ENCODE data around the gene GALNT18. TPM values are rescaled to one million over a fixed set of nuclear protein-coding genes. Genes with fewer than 3 reads are reported as not detected.

Gene GALNT18
- polyA plus RNA-seq, 1 donor (not counting 4 experiments of a cell fraction or from before 2014, with no cell fraction given) = 27.2 TPM

GRCh38 chr11:11480971-11481370, 140.8 kb downstream of the GALNT18 start:
- dilution Hi-C loops (cut with MboI; ENCODE audit: extremely low pct_ligation_motif_present, low sequenced_read_pairs) = no loop called here
- H3K9me3 ChIP-seq (ENCODE audit: control insufficient read depth, low read depth, low read length) = no peaks in the 10 kb centered on the region
- no peaks in the 10 kb centered on the region for H3K27me3 ChIP-seq (ENCODE audit: control insufficient read depth, extremely low read depth, insufficient read depth, low read length)
- H3K4me3 ChIP-seq (ENCODE audit: control insufficient read depth in 2 of 3, extremely low read depth in 1 of 3, insufficient read depth in 2 of 3, low read depth in 1 of 3, low read length in 3 of 3) = no peak overlapping the region
- H3K36me3 ChIP-seq (ENCODE audit: control insufficient read depth in 2 of 2, extremely low read depth in 1 of 2, insufficient read depth in 2 of 2, low read length in 2 of 2) = peaks cover 0 to 3% of the 10 kb centered on the region in 2 experiments
- TF ChIP-seq CTCF (optimal IDR thresholded peaks at IDR 0.05 in 1 of 3, IDR thresholded peaks at IDR 0.05 in 1 of 3, conservative IDR thresholded peaks at IDR 0.05 in 1 of 3; ENCODE audit: extremely low read depth in 1 of 3, insufficient read depth in 2 of 3, low read length in 3 of 3) (no peak), EZH2 (IDR thresholded peaks at IDR 0.05; ENCODE audit: low read length) (no peak)
- H3K9ac ChIP-seq (ENCODE audit: control insufficient read depth, extremely low read depth, insufficient read depth, low read length) = no peak overlapping the region
- H3K27ac ChIP-seq (ENCODE audit: control insufficient read depth, insufficient read depth, low read length) = no peak overlapping the region
- no peak overlapping the region for H3K4me2 ChIP-seq (ENCODE audit: control insufficient read depth, extremely low read depth, insufficient read depth, low read depth, low read length)
- H4K20me1 ChIP-seq (ENCODE audit: control insufficient read depth, extremely low read depth, insufficient read depth, low read length) = no peaks in the 10 kb centered on the region
- H2AFZ ChIP-seq (ENCODE audit: control insufficient read depth, low read length) = no peak overlapping the region
- FAIRE-seq (no peak), DNase-seq (ENCODE audit: low read depth, low spot score) (no peak)
- H3K79me2 ChIP-seq (ENCODE audit: control insufficient read depth, insufficient read depth, low read length) = peaks cover 1% of the 10 kb centered on the region
- no peaks in the 10 kb centered on the region for H3K9me1 ChIP-seq (ENCODE audit: control insufficient read depth, extremely low read depth, insufficient read depth, low read length)
- peaks cover 28% of the 10 kb centered on the region for H3K4me1 ChIP-seq (ENCODE audit: control insufficient read depth, extremely low read depth, insufficient read depth, low read length)

DNA sequence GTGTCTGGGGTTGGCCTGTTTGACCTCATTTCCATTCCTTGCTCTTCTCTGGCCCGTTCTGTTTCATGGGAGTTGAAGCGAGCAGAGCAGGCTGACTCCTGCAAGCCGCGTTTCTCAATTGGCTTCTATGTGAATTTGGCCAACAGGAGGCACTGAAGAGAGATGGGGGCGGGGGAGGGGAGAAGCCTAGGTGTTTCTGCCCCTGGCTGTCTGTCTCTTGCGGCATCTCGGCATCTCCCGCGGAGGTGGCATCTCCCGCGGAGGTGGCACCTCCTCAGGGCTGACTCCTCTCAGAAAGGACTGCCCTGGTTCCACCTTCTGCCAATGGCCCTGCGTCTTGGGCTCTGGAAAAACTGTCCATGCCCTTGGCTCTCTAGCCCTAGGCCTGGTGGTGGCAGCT, 143.1 kb downstream of the GALNT18 start:
- Histone ChIP-seq H3K79me2 (ENCODE audit: control insufficient read depth, insufficient read depth, low read length) (peaks cover 1% of the 10 kb centered on the region), H3K27me3 (ENCODE audit: control insufficient read depth, extremely low read depth, insufficient read depth, low read length) (no peaks in the 10 kb centered on the region), H3K9me3 (ENCODE audit: control insufficient read depth, low read depth, low read length) (no peaks in the 10 kb centered on the region), H3K36me3 (ENCODE audit: control insufficient read depth in 2 of 2, extremely low read depth in 1 of 2, insufficient read depth in 2 of 2, low read length in 2 of 2) (peaks cover 0 to 6% of the 10 kb centered on the region in 2 experiments), H3K4me1 (ENCODE audit: control insufficient read depth, extremely low read depth, insufficient read depth, low read length) (peaks cover 28% of the 10 kb centered on the region), H3K9me1 (ENCODE audit: control insufficient read depth, extremely low read depth, insufficient read depth, low read length) (no peaks in the 10 kb centered on the region), H3K27ac (ENCODE audit: control insufficient read depth, insufficient read depth, low read length) (no peak overlapping the region), H2AFZ (ENCODE audit: control insufficient read depth, low read length) (no peak overlapping the region), H3K9ac (ENCODE audit: control insufficient read depth, extremely low read depth, insufficient read depth, low read length) (no peak overlapping the region), H3K4me2 (ENCODE audit: control insufficient read depth, extremely low read depth, insufficient read depth, low read depth, low read length) (peak overlapping the region; percentile 18), H3K4me3 (ENCODE audit: control insufficient read depth in 2 of 3, extremely low read depth in 1 of 3, insufficient read depth in 2 of 3, low read depth in 1 of 3, low read length in 3 of 3) (no peak overlapping the region), H4K20me1 (ENCODE audit: control insufficient read depth, extremely low read depth, insufficient read depth, low read length) (no peaks in the 10 kb centered on the region)
- TF ChIP-seq EZH2 (IDR thresholded peaks at IDR 0.05; ENCODE audit: low read length) (no peak), CTCF (optimal IDR thresholded peaks at IDR 0.05 in 1 of 3, IDR thresholded peaks at IDR 0.05 in 1 of 3, conservative IDR thresholded peaks at IDR 0.05 in 1 of 3; ENCODE audit: extremely low read depth in 1 of 3, insufficient read depth in 2 of 3, low read length in 3 of 3) (peak in 2 of 3 experiments; percentile 12 to 21)
- dilution Hi-C loops (cut with MboI; ENCODE audit: extremely low pct_ligation_motif_present, low sequenced_read_pairs) = no loop called here
- FAIRE-seq (no peak), DNase-seq (ENCODE audit: low read depth, low spot score) (no peak)

Data from keratinocyte (primary cell).